Ishikawa (cell line): ENCODE data around the gene KLF9.
A peak's percentile ranks its signal among the peaks of the same experiment; 100 is the strongest.

ENCODE experiments used
- CEBPB ChIP-seq: IDR thresholded peaks from 2 replicates; pipeline ENCODE4 v1.6.1; 2012
- CREB1 ChIP-seq: IDR thresholded peaks from 2 replicates; pipeline ENCODE4 v1.6.1; 2012; ENCODE audit warnings: low read depth
- EGR1 ChIP-seq: IDR thresholded peaks from 2 replicates; pipeline ENCODE4 v1.6.1; 2012
- EP300 ChIP-seq: IDR thresholded peaks from 2 replicates; pipeline ENCODE4 v1.6.1; 2012; ENCODE audit warnings: borderline replicate concordance
- NFIC ChIP-seq: IDR thresholded peaks from 2 replicates; pipeline ENCODE4 v1.6.1; 2012
- RAD21 ChIP-seq: IDR thresholded peaks from 2 replicates; pipeline ENCODE4 v1.6.1; 2012; ENCODE audit warnings: low read depth
- REST ChIP-seq: IDR thresholded peaks from 2 replicates; pipeline ENCODE4 v1.6.1; 2012; ENCODE audit warnings: low read depth, mild to moderate bottlenecking
- TCF12 ChIP-seq: IDR thresholded peaks from 2 replicates; pipeline ENCODE4 v1.6.1; 2012; ENCODE audit warnings: low read depth
- TEAD4 ChIP-seq: IDR thresholded peaks from 2 replicates; pipeline ENCODE4 v1.6.1; 2012
- YY1 ChIP-seq: IDR thresholded peaks from 2 replicates; pipeline ENCODE4 v1.6.1; 2012; ENCODE audit warnings: low read depth
- ZBTB7A ChIP-seq: IDR thresholded peaks from 2 replicates; pipeline ENCODE4 v1.6.1; 2012; ENCODE audit warnings: low read depth
- TF ChIP-seq, protein P1 (sequence below): IDR thresholded peaks from 2 replicates; pipeline ENCODE4 v1.6.1; 2012
- TF ChIP-seq, protein P2 (sequence below): IDR thresholded peaks from 2 replicates; pipeline ENCODE4 v1.6.1; 2012

DNA sequence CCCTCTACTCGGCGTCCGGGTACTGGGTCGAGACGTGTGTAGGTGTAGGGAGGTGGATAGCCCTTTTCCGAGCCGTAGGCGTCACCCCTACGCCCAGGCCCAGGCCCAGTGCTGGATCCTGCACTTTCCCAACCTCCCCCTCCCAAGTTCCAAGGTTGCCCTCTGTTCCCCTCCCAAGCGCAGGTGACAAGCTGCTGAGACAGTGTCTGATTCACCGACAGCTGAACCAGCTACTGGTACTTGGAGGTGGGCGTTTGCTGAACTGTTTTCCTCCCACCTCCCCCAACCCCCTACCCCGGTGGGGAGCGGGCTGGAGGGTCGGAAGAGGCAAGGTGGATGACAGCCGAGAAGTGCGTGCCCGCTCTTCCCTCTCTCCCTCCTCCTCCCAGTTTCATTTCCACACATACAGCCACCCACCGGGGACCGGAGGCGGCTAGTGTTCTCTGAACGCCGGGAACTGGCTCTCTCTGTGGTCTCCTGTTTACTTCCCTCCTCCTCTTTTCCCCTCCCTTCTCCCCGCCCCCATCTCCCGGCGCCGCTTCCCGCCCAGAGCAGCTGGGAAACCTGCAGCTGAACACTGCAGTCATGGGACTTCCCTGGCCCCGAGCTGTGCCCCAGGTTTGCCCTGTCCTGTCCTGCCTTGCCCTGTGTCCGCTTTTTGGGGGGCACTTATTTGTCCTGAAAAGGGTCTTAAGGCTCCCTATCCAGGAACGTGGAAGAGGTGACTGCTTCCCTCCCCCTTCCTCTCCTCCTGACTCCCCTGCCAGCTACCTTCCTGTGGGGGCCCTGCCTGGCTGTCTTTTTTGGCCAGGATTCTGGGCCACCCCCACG is 6.2 kb upstream of the KLF9 start:
- TF ChIP-seq EP300: no peak
- TF ChIP-seq, protein P1, sequence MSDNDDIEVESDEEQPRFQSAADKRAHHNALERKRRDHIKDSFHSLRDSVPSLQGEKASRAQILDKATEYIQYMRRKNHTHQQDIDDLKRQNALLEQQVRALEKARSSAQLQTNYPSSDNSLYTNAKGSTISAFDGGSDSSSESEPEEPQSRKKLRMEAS: peak; percentile 30; the same call in 1 of the 2 replicates
- no peak for TF ChIP-seq REST
- TF ChIP-seq YY1: no peak
- TF ChIP-seq TCF12: peak; percentile 60; the same call in 1 of the 2 replicates
- no peak for TF ChIP-seq CEBPB
- peak; percentile 67 for TF ChIP-seq ZBTB7A
- no peak for TF ChIP-seq CREB1
- no peak for TF ChIP-seq NFIC
- TF ChIP-seq, protein P2, sequence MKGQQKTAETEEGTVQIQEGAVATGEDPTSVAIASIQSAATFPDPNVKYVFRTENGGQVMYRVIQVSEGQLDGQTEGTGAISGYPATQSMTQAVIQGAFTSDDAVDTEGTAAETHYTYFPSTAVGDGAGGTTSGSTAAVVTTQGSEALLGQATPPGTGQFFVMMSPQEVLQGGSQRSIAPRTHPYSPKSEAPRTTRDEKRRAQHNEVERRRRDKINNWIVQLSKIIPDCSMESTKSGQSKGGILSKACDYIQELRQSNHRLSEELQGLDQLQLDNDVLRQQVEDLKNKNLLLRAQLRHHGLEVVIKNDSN: no peak
- TF ChIP-seq RAD21: no peak
- TF ChIP-seq TEAD4: no peak
- TF ChIP-seq EGR1: no peak
